T-helper 2 cell treated with Interferon-gamma antibody and Interleukin-4, amounts not matched to agents 5 μg/mL and 100 μg/mL, for 36 hours (primary cell): ENCODE data around the gene ENTPD8.
"Not testable (repeated sequence)": the region's sequence is repeated elsewhere in the genome, so short reads cannot be mapped to it uniquely, and the experiment has no call there.

Experiments
- DNase-seq: peaks from one replicate; pipeline ENCODE4 v3.0.0; 2021; ENCODE audit warnings: low spot score
- H3K27ac Mint-ChIP-seq: one replicate; pipeline ENCODE4 v1.8.0; 2021; ENCODE audit warnings: mild to moderate bottlenecking, mixed read lengths
- H3K27me3 Mint-ChIP-seq: one replicate; pipeline ENCODE4 v1.8.0; 2021; ENCODE audit warnings: low read depth, mixed read lengths
- H3K36me3 Mint-ChIP-seq: one replicate; pipeline ENCODE4 v1.8.0; 2021; ENCODE audit warnings: low read depth, mixed read lengths
- H3K4me1 Mint-ChIP-seq: one replicate; pipeline ENCODE4 v1.8.0; 2021; ENCODE audit warnings: low read depth, mixed read lengths
- H3K4me3 Mint-ChIP-seq: one replicate; pipeline ENCODE4 v1.8.0; 2022; ENCODE audit warnings: mild to moderate bottlenecking, moderate library complexity, mixed read lengths
- H3K9me3 Mint-ChIP-seq: one replicate; pipeline ENCODE4 v1.8.0; 2021; ENCODE audit warnings: mixed read lengths

ENTPD8 gene

GRCh38 chr9:137451264-137452005, 10.3 kb upstream of the ENTPD8 start:
- H3K9me3 Mint-ChIP-seq, H3K27me3 Mint-ChIP-seq, H3K27ac Mint-ChIP-seq, DNase-seq, H3K4me3 Mint-ChIP-seq: not testable (repeated sequence)
- H3K4me1 Mint-ChIP-seq, result peaks cover 12% of the 10 kb centered on the region
- peaks cover 19% of the 10 kb centered on the region for H3K36me3 Mint-ChIP-seq

GRCh38 chr9:137450539-137451222, 9.5 kb upstream of the ENTPD8 start:
- not testable (repeated sequence) for DNase-seq

GRCh38 chr9:137449931-137450538, 8.9 kb upstream of the ENTPD8 start:
- Mint-ChIP-seq H3K27me3 (no peaks in the 10 kb centered on the region), H3K36me3 (peaks cover 13% of the 10 kb centered on the region), H3K4me3 (peak overlapping the region; percentile 17), H3K27ac (peak overlapping the region; percentile 52), H3K4me1 (peaks cover 15% of the 10 kb centered on the region), H3K9me3 (no peaks in the 10 kb centered on the region)
- DNase-seq, result no peak

More at GRCh38 chr9:137450539-137451222, 9.5 kb upstream of the ENTPD8 start:
- H3K27me3 Mint-ChIP-seq, H3K27ac Mint-ChIP-seq, H3K4me1 Mint-ChIP-seq, H3K9me3 Mint-ChIP-seq: not testable (repeated sequence)
- Mint-ChIP-seq H3K36me3 (peaks cover 14% of the 10 kb centered on the region), H3K4me3 (peak overlapping the region; percentile 15)

- H3K36me3 Mint-ChIP-seq, result peaks cover 13% of the 10 kb centered on the region
- DNase-seq, result no peak
- no peaks in the 10 kb centered on the region for H3K27me3 Mint-ChIP-seq
- H3K4me1 Mint-ChIP-seq, result peaks cover 16% of the 10 kb centered on the region
- no peaks in the 10 kb centered on the region for H3K9me3 Mint-ChIP-seq
- H3K27ac Mint-ChIP-seq, result no peak overlapping the region
- H3K4me3 Mint-ChIP-seq, result no peak overlapping the region
These were observed 8.1 kb upstream of the ENTPD8 start for GRCh38 chr9:137449081-137449844.

- no peak overlapping the region for H3K27ac Mint-ChIP-seq
- no peak for DNase-seq
These were observed 7.4 kb upstream of the ENTPD8 start for GRCh38 chr9:137448602-137448962.

GRCh38 chr9:137447722-137448601, 6.8 kb upstream of the ENTPD8 start:
- Mint-ChIP-seq H3K4me1 (peaks cover 16% of the 10 kb centered on the region), H3K36me3 (peaks cover 9% of the 10 kb centered on the region), H3K4me3 (no peak overlapping the region), H3K9me3 (no peaks in the 10 kb centered on the region), H3K27ac (no peak overlapping the region), H3K27me3 (peaks cover 6% of the 10 kb centered on the region)
- DNase-seq, result no peak

More at GRCh38 chr9:137448602-137448962, 7.4 kb upstream of the ENTPD8 start:
- H3K9me3 Mint-ChIP-seq, result no peaks in the 10 kb centered on the region
- H3K36me3 Mint-ChIP-seq, result peaks cover 10% of the 10 kb centered on the region
- H3K4me3 Mint-ChIP-seq, result no peak overlapping the region
- H3K27me3 Mint-ChIP-seq, result peaks cover 3% of the 10 kb centered on the region
- H3K4me1 Mint-ChIP-seq, result peaks cover 16% of the 10 kb centered on the region

GRCh38 chr9:137446851-137447471, 5.8 kb upstream of the ENTPD8 start:
- Mint-ChIP-seq H3K4me1 (peaks cover 14% of the 10 kb centered on the region), H3K36me3 (peaks cover 7% of the 10 kb centered on the region), H3K4me3 (no peak overlapping the region), H3K9me3 (no peaks in the 10 kb centered on the region), H3K27me3 (peaks cover 10% of the 10 kb centered on the region), H3K27ac (no peak overlapping the region)
- no peak for DNase-seq

- no peak for DNase-seq
- no peak overlapping the region for H3K4me3 Mint-ChIP-seq
- H3K27ac Mint-ChIP-seq, result no peak overlapping the region
- H3K9me3 Mint-ChIP-seq, result no peaks in the 10 kb centered on the region
- peaks cover 12% of the 10 kb centered on the region for H3K27me3 Mint-ChIP-seq
- H3K4me1 Mint-ChIP-seq, result peaks cover 15% of the 10 kb centered on the region
- peaks cover 7% of the 10 kb centered on the region for H3K36me3 Mint-ChIP-seq
These were observed 4.8 kb upstream of the ENTPD8 start for GRCh38 chr9:137445930-137446431.

- Mint-ChIP-seq H3K4me1 (peaks cover 13% of the 10 kb centered on the region), H3K36me3 (peaks cover 4% of the 10 kb centered on the region), H3K4me3 (no peak overlapping the region)
These were observed 4.2 kb upstream of the ENTPD8 start for GRCh38 chr9:137445275-137445807.

GRCh38 chr9:137444106-137444790, 3.1 kb upstream of the ENTPD8 start:
- Mint-ChIP-seq H3K4me3 (no peak overlapping the region), H3K9me3 (no peaks in the 10 kb centered on the region), H3K4me1 (peaks cover 11% of the 10 kb centered on the region), H3K27me3 (peaks cover 15% of the 10 kb centered on the region), H3K27ac (no peak overlapping the region), H3K36me3 (peaks cover 1% of the 10 kb centered on the region)
- no peak for DNase-seq

More at GRCh38 chr9:137445275-137445807, 4.2 kb upstream of the ENTPD8 start:
- peaks cover 12% of the 10 kb centered on the region for H3K27me3 Mint-ChIP-seq
- DNase-seq, result peak; percentile 79
- no peaks in the 10 kb centered on the region for H3K9me3 Mint-ChIP-seq
- H3K27ac Mint-ChIP-seq, result peak overlapping the region; percentile 66

GRCh38 chr9:137441935-137442321, 771 bp upstream of the ENTPD8 start:
- Mint-ChIP-seq H3K27ac (no peak overlapping the region), H3K4me3 (peak overlapping the region; percentile 78)
- no peak for DNase-seq

GRCh38 chr9:137439158-137439714, 1.9 kb downstream of the ENTPD8 start:
- Mint-ChIP-seq H3K36me3 (no peaks in the 10 kb centered on the region), H3K27me3 (peaks cover 14% of the 10 kb centered on the region), H3K4me3 (no peak overlapping the region), H3K4me1 (peaks cover 2% of the 10 kb centered on the region), H3K27ac (no peak overlapping the region), H3K9me3 (no peaks in the 10 kb centered on the region)
- no peak for DNase-seq

More at GRCh38 chr9:137441935-137442321, 771 bp upstream of the ENTPD8 start:
- Mint-ChIP-seq H3K9me3 (no peaks in the 10 kb centered on the region), H3K4me1 (peaks cover 9% of the 10 kb centered on the region), H3K36me3 (no peaks in the 10 kb centered on the region), H3K27me3 (peaks cover 15% of the 10 kb centered on the region)
